Placental pericyte (primary cell): Measurements from ENCODE around the gene SLC41A2. TPM values are rescaled to one million over a fixed set of nuclear protein-coding genes. Genes with fewer than 3 reads are reported as not detected.

Experiments
- total RNA-seq: library from RNA; depleted of rRNA; stranded (reverse); fragments of >200 nt; gene quantifications from 2 replicates; pipeline ENCODE4 v1.2.3, GENCODE V29; 2012

Gene SLC41A2, protein sequence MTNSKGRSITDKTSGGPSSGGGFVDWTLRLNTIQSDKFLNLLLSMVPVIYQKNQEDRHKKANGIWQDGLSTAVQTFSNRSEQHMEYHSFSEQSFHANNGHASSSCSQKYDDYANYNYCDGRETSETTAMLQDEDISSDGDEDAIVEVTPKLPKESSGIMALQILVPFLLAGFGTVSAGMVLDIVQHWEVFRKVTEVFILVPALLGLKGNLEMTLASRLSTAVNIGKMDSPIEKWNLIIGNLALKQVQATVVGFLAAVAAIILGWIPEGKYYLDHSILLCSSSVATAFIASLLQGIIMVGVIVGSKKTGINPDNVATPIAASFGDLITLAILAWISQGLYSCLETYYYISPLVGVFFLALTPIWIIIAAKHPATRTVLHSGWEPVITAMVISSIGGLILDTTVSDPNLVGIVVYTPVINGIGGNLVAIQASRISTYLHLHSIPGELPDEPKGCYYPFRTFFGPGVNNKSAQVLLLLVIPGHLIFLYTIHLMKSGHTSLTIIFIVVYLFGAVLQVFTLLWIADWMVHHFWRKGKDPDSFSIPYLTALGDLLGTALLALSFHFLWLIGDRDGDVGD
- 15.5 and 18.2 TPM in 2 replicates for total RNA-seq

DNA sequence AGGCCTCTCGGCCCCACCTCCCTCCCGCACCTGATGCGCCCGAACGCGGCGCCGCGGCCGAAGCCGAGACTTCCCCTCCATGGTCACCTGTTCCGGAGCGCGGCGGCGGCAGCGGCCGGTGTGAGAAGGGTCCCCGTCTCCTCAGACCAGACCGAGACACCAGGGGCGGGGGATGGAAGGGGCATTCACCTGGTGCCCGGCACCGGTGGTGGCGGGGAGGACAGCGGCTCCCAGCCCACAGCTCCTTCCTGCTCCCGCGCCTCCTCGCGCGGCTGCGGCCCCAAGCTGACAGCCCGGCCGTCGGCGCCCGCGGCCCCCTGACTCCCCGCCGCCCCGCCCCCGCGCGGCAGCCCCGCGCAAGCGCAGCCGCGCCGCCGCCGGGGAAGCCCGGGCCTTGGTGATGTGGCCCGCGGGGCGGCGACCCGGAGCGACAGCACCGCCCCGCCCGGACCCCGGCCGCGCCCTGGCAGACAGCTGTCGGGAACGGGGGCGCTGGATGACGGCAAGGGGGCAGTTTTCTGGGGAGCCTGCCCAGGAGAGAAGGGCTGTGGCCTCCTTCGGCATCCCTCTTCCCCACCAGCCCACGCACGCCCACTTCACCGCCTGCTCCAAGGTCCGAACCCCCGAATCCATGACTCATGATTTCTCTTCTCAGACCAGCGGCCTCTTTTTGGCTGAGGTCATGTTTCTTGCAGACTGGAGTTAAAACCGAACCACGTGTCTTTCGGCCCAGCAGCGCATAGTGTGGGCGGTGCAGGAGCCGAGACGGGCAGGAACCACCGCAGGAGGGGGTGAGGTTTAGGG lies at the start of gene SLC41A2:
Gene SLC41A2 (minus strand): TSS at position 290 of the 804 bp plus-strand sequence. CDS start 29,763 bp downstream, outside the sequence.

DNA sequence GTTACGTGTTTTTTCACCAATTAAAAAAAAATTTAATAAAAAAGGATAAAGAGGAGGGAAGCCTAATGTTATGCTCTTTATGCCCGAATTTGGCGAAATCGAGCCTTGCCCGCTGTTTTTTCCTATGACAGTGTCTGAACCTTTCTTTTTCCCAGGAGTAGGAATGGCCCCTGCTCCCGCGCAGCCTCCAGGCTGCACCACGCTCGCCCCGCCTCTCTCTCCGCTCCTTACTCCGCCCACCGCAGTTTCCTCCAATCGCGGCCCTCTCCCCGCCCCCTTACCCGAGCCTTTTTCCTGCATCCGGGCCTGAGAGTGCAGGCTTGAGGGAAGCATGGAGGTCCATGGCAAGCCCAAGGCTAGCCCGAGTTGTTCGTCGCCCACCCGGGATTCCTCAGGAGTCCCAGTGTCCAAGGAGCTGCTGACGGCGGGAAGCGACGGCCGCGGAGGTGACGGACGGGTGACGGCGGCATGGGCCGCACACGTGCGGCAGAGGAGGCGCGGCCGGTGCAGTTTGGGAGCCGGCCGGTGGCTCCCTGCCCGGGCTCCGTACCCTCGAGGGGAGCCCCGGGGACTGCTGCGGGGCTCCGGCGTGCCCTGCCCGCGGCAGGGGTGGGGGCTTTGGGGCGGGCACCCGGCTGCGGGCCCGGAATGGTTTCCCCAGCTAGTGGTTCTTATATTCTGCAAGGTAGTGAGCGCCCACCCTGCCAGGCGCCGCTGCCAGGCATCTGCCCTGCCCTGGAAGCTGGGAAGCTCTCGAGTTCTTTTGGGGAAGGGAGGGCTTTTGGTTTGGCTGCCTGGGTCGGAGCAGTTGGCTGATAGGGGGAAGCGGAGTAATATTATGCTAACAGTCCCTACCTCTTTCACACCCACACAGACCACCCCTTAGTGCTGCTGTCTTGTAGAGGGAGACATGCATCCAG lies 28.2 kb upstream of the SLC41A2 start, which contains the start of gene NOPCHAP1:
Gene NOPCHAP1 (plus strand): TSS at position 295 of the 920 bp plus-strand sequence. CDS start 37 bp downstream, at position 332.

Other genes with a start within 250 kb of the SLC41A2 start
- 2.8 and 5.0 TPM in 2 replicates for gene NOPCHAP1, start 28.0 kb upstream of the SLC41A2 start, total RNA-seq
- gene ALDH1L2, start 126.2 kb upstream of the SLC41A2 start, total RNA-seq, result 30.5 and 52.5 TPM in 2 replicates
- gene WASHC4, start 149.4 kb upstream of the SLC41A2 start, total RNA-seq, result 96.1 and 139 TPM in 2 replicates